ENCODE data around the gene CHRNB2. TPM values are rescaled to one million over a fixed set of nuclear protein-coding genes. Genes with fewer than 3 reads are reported as not detected.

Gene CHRNB2
- total RNA-seq, 4 donors from 2014 or later = not detected

GRCh38 chr1:154608397-154609270 is 41.1 kb downstream of the CHRNB2 start:
- no peaks in the 10 kb centered on the region for H3K36me3 ChIP-seq
- H3K27ac ChIP-seq = peak overlapping the region; percentile 90 to 99 (median 98)
- WGBS, 2 donors = 5 to 6% methylated on average over 33 to 37 of the region's 37 CpGs
- TF ChIP-seq, protein P1, sequence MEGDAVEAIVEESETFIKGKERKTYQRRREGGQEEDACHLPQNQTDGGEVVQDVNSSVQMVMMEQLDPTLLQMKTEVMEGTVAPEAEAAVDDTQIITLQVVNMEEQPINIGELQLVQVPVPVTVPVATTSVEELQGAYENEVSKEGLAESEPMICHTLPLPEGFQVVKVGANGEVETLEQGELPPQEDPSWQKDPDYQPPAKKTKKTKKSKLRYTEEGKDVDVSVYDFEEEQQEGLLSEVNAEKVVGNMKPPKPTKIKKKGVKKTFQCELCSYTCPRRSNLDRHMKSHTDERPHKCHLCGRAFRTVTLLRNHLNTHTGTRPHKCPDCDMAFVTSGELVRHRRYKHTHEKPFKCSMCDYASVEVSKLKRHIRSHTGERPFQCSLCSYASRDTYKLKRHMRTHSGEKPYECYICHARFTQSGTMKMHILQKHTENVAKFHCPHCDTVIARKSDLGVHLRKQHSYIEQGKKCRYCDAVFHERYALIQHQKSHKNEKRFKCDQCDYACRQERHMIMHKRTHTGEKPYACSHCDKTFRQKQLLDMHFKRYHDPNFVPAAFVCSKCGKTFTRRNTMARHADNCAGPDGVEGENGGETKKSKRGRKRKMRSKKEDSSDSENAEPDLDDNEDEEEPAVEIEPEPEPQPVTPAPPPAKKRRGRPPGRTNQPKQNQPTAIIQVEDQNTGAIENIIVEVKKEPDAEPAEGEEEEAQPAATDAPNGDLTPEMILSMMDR (IDR thresholded peaks at IDR 0.05) = no peak
- peaks cover 0 to 57% (median 33%) of the 10 kb centered on the region in 4 donors for H3K4me1 ChIP-seq
- no peaks in the 10 kb centered on the region for H3K9me3 ChIP-seq
- H3K4me3 ChIP-seq = peak overlapping the region; percentile 68 to 100 (median 78)
- DNase-seq (ENCODE audit: low spot score in 2 of 2) = peak in 1 of 2 donors; percentile 25
- no peaks in the 10 kb centered on the region for H3K27me3 ChIP-seq

- H3K4me1 ChIP-seq = peaks cover 0 to 46% (median 28%) of the 10 kb centered on the region in 4 donors
- 76 to 79% methylated on average over 12 of the region's 12 CpGs for WGBS, 2 donors
These were observed 42.1 kb downstream of the CHRNB2 start for GRCh38 chr1:154609398-154610380.

DNA sequence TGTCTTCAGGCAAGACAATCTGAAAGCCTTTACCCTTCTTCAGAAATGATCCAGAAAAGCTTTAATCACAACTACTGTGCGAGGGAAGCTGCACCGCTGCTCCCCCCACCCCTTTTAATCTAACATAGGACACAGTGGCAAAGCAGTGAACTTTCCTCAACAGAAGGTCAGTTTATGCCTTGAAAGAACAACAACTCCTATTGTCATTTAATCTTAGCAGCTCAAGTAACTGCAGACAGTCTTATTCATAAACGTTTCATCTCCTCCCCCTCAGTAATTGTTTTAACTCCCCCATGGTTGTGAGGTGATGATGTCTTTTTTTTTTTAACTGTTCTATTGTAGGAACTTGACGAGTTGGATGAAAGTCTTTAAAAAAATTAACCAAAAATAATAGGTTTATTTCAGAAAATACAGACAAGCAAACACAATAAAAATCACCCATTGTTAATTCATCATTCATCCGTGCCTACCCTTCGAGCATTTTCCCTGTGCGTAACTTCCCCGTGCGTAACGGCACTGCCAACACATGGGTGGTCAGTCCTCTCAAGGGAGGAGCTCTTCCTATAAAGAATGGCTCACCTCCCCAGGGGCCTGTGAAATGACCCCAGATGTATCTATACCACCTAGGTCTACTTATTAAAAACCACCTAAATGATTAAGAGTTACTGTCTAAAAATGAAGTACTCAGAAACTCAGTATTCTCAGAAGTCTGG is 43.7 kb downstream of the CHRNB2 start:
- Histone ChIP-seq H3K4me3 (no peak overlapping the region), H3K27me3 (no peaks in the 10 kb centered on the region), H3K4me1 (peaks cover 0 to 30% (median 19%) of the 10 kb centered on the region in 4 donors), H3K27ac (peak overlapping the region in 1 of 4 donors; percentile 46), H3K36me3 (no peaks in the 10 kb centered on the region), H3K9me3 (no peaks in the 10 kb centered on the region)
- WGBS, 2 donors = 35% methylated on average over 10 of the region's 10 CpGs
- no peak for DNase-seq (ENCODE audit: low spot score in 2 of 2)
- TF ChIP-seq EP300 (IDR thresholded peaks at IDR 0.05) (no peak), POLR2A (IDR thresholded peaks at IDR 0.05) (no peak)
- TF ChIP-seq, protein P1 (IDR thresholded peaks at IDR 0.05) = no peak

More at GRCh38 chr1:154609398-154610380, 42.1 kb downstream of the CHRNB2 start:
- DNase-seq (ENCODE audit: low spot score in 2 of 2) = no peak
- peak overlapping the region in 3 of 4 donors; percentile 98 to 99 (median 98) for H3K27ac ChIP-seq
- no peak for TF ChIP-seq POLR2A (IDR thresholded peaks at IDR 0.05)
- TF ChIP-seq EP300 (IDR thresholded peaks at IDR 0.05) = no peak
- TF ChIP-seq, protein P1 (IDR thresholded peaks at IDR 0.05) = no peak
- H3K4me3 ChIP-seq = no peak overlapping the region
- H3K27me3 ChIP-seq = no peaks in the 10 kb centered on the region
- H3K36me3 ChIP-seq = no peaks in the 10 kb centered on the region
- no peaks in the 10 kb centered on the region for H3K9me3 ChIP-seq

GRCh38 chr1:154614247-154614646 is 46.7 kb downstream of the CHRNB2 start:
- Histone ChIP-seq H3K4me3 (no peak overlapping the region), H3K27ac (no peak overlapping the region), H3K36me3 (no peaks in the 10 kb centered on the region), H3K4me1 (peaks cover 0 to 16% (median 8%) of the 10 kb centered on the region in 4 donors), H3K9me3 (no peaks in the 10 kb centered on the region), H3K27me3 (no peaks in the 10 kb centered on the region)
- 94 to 97% methylated on average over 4 of the region's 4 CpGs for WGBS, 2 donors
- TF ChIP-seq POLR2A (IDR thresholded peaks at IDR 0.05) = no peak
- no peak for TF ChIP-seq EP300 (IDR thresholded peaks at IDR 0.05)
- TF ChIP-seq, protein P1 (IDR thresholded peaks at IDR 0.05) = no peak
- no peak for DNase-seq (ENCODE audit: low spot score in 2 of 2)

Measured in tibial nerve (tissue), 4 donors.